Spleen (tissue), 11 donors: ENCODE measurements around the gene BNIP3. TPM values are rescaled to one million over a fixed set of nuclear protein-coding genes. Genes with fewer than 3 reads are reported as not detected.
"Not testable (repeated sequence)": the region's sequence is repeated elsewhere in the genome, so short reads cannot be mapped to it uniquely, and the experiment has no call there.

Source experiments
- DNase-seq: peaks from one replicate; pipeline ENCODE4 v3.0.0-alpha.2; 2020
- H3K27ac ChIP-seq, 8 donors: fragments of 200-600 bp; sonication (generic) in 7 of 8; 1 replicate in 4 of 8; 2 replicates in 4 of 8; pipeline versions ENCODE4 v1.5.0 to v1.8.0; 2016 to 2021; ENCODE audit warnings: inconsistent platforms in 4 of 8, mild to moderate bottlenecking in 4 of 8, moderate library complexity in 1 of 8
- H3K27me3 ChIP-seq, 7 donors: fragments of 200-600 bp; sonication (generic) in 6 of 7; replicated peaks in 1 of 7; 1 replicate in 4 of 7; 2 replicates in 3 of 7; pipeline versions ENCODE4 v1.5.0 to v1.8.0; 2016 to 2021; ENCODE audit warnings: inconsistent platforms in 3 of 7, mild to moderate bottlenecking in 1 of 7
- H3K36me3 ChIP-seq, 6 donors: fragments of 200-600 bp; sonication (generic) in 5 of 6; 1 replicate in 4 of 6; 2 replicates in 2 of 6; pipeline versions ENCODE4 v1.5.0 to v1.8.0; 2016 to 2021; ENCODE audit warnings: inconsistent platforms in 2 of 6
- H3K4me1 ChIP-seq, 6 donors: fragments of 200-600 bp; sonication (generic) in 5 of 6; 1 replicate in 3 of 6; 2 replicates in 3 of 6; pipeline versions ENCODE4 v1.5.0 to v1.8.0; 2016 to 2021; ENCODE audit warnings: inconsistent platforms in 3 of 6
- H3K4me3 ChIP-seq, 8 donors: fragments of 200-600 bp; sonication (generic) in 7 of 8; 1 replicate in 4 of 8; 2 replicates in 4 of 8; pipeline versions ENCODE4 v1.5.0 to v1.8.0; 2016 to 2021; ENCODE audit warnings: inconsistent platforms in 4 of 8, mild to moderate bottlenecking in 4 of 8, moderate library complexity in 2 of 8
- H3K9me3 ChIP-seq, 8 donors: fragments of 200-600 bp; sonication (generic) in 7 of 8; 1 replicate in 4 of 8; 2 replicates in 4 of 8; pipeline versions ENCODE4 v1.5.0 to v1.8.0; 2016 to 2021; ENCODE audit warnings: inconsistent platforms in 4 of 8
- POLR2A ChIP-seq, 3 donors: fragments of 450-650 bp; IDR thresholded peaks; one replicate each; pipeline ENCODE4 v1.5.1; 2017; ENCODE audit warnings: antibody characterized with exemption in 3 of 3, mild to moderate bottlenecking in 1 of 3
- POLR2AphosphoS5 ChIP-seq, 3 donors: sonication (generic); formaldehyde crosslinking; IDR thresholded peaks; one replicate each; pipeline ENCODE4 v1.5.1; 2017; ENCODE audit warnings: antibody characterized with exemption in 3 of 3
- WGBS, 5 donors: extraction: QIAGEN DNeasy Blood & Tissue Kit in 3 of 5; methylation state at CpG; one replicate each; pipeline versions ENCODE4 v1.1.5 to v1.1.7; 2013 to 2018; 5-methylcytosine and 5-hydroxymethylcytosine counted together
- intact Hi-C: fragments of 100-400 bp; cut with DNase I; formaldehyde crosslinking; loops from one replicate; pipeline ENCODE4 v1.15.0; 2023; ENCODE audit warnings: low total_unique reads
- polyA plus RNA-seq, 3 donors: library from polyadenylated mRNA; stranded (reverse); fragments of 200-250 nt; gene quantifications; one replicate each; pipeline ENCODE4 v1.2.1, GENCODE V29; 2013
- total RNA-seq, 7 donors: library from RNA; depleted of rRNA in 3 of 7; stranded (reverse); fragments of >200 nt in 3 of 7; fragmentation: NEBNext Ultra II Directional in 4 of 7; extraction: Animal tissue kit (Norgen Biotek cat#: 25700) in 4 of 7; gene quantifications; one replicate each; pipeline versions ENCODE4 v1.1.0 to v1.2.1, GENCODE V29; 2016 to 2021
- TF ChIP-seq, protein P1 (sequence below), 11 experiments: fragments of 200-600 bp in 7 of 11; fragments of 450-650 bp in 4 of 11; sonication (generic) in 4 of 11; IDR thresholded peaks in 8 of 11; conservative IDR thresholded peaks in 3 of 11; 1 replicate in 7 of 11; 2 replicates in 4 of 11; pipeline versions ENCODE4 v1.4.0 to v1.8.0; 2016 to 2021; ENCODE audit warnings: antibody characterized with exemption in 11 of 11, inconsistent platforms in 4 of 11, mild to moderate bottlenecking in 1 of 11
- donor health status: healthy with polysubstance abuse.
- donor health status: DM: no; HTN: no; CAD: no; lungs with moderate emphysema.
- donor health status: DM: no; HTN: no; CAD: no.
- donor health status: Bipolar disorder and iron deficiency.
- donor health status: healthy.
- donor health status: DM: no; HTN: no; CAD: no.
- donor health status: DM: yes; HTN: yes; CAD: no.

The BNIP3 gene
- total and polyA plus RNA-seq, 10 donors = 4.2 to 42.6 (median 16.6) TPM

DNA sequence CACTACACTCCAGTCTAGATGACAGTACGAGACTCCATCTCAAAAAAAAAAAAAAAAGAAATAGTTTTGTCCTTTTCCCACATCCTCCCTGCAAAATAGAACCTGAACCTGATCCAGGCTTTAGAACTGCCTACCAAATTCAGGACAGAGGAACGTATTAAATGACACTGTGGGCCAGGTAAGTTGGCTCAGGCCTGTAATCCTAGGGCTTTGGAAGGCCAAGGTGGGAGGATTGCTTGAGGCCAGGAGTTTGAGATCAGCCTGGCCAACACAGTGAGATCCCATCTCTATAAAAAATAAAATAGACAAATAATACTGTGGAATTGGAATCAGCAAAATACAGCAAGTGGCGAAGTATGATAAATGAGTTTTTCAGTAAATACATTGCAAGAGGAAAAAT, 10.0 kb upstream of the BNIP3 start:
- WGBS, 5 donors = 82 to 92% (median 85%) methylated on average over 3 of the region's 3 CpGs
- no peaks in the 10 kb centered on the region for H3K27me3 ChIP-seq
- no peak overlapping the region for H3K27ac ChIP-seq
- H3K4me3 ChIP-seq = no peak overlapping the region
- no peaks in the 10 kb centered on the region for H3K36me3 ChIP-seq
- TF ChIP-seq, protein P1, sequence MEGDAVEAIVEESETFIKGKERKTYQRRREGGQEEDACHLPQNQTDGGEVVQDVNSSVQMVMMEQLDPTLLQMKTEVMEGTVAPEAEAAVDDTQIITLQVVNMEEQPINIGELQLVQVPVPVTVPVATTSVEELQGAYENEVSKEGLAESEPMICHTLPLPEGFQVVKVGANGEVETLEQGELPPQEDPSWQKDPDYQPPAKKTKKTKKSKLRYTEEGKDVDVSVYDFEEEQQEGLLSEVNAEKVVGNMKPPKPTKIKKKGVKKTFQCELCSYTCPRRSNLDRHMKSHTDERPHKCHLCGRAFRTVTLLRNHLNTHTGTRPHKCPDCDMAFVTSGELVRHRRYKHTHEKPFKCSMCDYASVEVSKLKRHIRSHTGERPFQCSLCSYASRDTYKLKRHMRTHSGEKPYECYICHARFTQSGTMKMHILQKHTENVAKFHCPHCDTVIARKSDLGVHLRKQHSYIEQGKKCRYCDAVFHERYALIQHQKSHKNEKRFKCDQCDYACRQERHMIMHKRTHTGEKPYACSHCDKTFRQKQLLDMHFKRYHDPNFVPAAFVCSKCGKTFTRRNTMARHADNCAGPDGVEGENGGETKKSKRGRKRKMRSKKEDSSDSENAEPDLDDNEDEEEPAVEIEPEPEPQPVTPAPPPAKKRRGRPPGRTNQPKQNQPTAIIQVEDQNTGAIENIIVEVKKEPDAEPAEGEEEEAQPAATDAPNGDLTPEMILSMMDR (IDR thresholded peaks at IDR 0.05 in 8 of 11, conservative IDR thresholded peaks at IDR 0.05 in 3 of 11) = no peak
- TF ChIP-seq POLR2AphosphoS5 (IDR thresholded peaks at IDR 0.05) (no peak), POLR2A (IDR thresholded peaks at IDR 0.05) (no peak)
- no peaks in the 10 kb centered on the region for H3K9me3 ChIP-seq
- intact Hi-C loops = no loop called here
- DNase-seq = no peak
- H3K4me1 ChIP-seq = peaks cover 0 to 6% (median 5%) of the 10 kb centered on the region in 6 donors

DNA sequence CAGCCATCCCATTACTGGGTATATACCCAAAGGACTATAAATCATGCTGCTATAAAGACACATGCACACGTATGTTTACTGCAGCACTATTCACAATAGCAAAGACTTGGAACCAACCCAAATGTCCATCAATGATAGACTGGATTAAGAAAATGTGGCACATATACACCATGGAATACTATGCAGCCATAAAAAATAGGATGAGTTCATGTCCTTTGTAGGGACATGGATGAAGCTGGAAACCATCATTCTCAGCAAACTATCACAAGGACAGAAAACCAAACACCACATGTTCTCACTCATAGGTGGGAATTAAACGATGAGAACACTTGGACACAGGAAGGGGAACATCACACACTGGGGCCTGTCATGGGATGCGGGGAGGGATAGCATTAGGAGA, 6.1 kb upstream of the BNIP3 start:
- H3K4me3 ChIP-seq, DNase-seq, H3K9me3 ChIP-seq, H3K27me3 ChIP-seq, H3K4me1 ChIP-seq, H3K36me3 ChIP-seq, H3K27ac ChIP-seq, intact Hi-C loops: not testable (repeated sequence)
- WGBS, 5 donors = 94 to 100% (median 99%) methylated on average over 2 to 3 of the region's 3 CpGs

DNA sequence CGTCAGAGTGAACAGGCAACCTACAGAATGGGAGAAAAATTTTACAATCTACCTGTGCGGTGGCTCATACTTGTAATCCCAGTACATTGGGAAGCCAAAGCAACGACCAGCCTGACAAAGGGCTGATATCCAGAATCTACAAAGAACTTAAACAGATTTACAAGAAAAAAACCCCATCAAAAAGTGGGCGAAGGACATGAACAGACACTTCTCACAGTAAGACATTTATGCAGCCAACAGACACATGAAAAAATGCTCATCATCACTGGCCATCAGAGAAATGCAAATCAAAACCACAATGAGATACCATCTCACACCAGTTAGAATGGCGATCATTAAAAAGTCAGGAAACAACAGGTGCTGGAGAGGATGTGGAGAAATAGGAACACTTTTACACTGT, 5.6 kb upstream of the BNIP3 start:
- H3K27ac ChIP-seq, H3K4me1 ChIP-seq, H3K27me3 ChIP-seq, intact Hi-C loops, H3K36me3 ChIP-seq, H3K9me3 ChIP-seq, DNase-seq, H3K4me3 ChIP-seq: not testable (repeated sequence)
- WGBS, 5 donors = 89 to 94% (median 92%) methylated on average over 4 to 5 of the region's 5 CpGs

DNA sequence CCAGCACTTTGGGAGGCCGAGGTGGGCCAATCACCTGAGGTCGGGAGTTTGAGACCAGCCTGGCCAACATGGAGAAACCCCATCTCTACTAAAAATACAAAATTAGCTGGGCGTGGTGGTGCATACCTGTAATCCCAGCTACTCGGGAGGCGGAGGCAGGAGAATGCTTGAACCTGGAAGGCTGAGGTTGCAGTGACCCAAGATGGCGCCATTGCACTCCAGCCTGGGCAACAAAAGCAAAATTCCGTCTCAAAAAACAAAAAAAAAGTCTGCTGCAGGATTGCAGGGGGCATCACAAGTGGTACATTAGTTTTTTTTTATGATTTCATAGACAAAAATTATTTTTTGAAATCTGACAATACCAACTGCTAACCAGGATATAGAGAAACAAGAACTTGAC, 5.1 kb upstream of the BNIP3 start:
- intact Hi-C loops, H3K9me3 ChIP-seq, H3K4me3 ChIP-seq, DNase-seq, H3K4me1 ChIP-seq, H3K36me3 ChIP-seq, H3K27ac ChIP-seq: not testable (repeated sequence)
- WGBS, 5 donors = 94 to 100% (median 95%) methylated on average over 7 of the region's 7 CpGs
- H3K27me3 ChIP-seq = peaks cover 0 to 12% (median 0%) of the 10 kb centered on the region in 7 donors

DNA sequence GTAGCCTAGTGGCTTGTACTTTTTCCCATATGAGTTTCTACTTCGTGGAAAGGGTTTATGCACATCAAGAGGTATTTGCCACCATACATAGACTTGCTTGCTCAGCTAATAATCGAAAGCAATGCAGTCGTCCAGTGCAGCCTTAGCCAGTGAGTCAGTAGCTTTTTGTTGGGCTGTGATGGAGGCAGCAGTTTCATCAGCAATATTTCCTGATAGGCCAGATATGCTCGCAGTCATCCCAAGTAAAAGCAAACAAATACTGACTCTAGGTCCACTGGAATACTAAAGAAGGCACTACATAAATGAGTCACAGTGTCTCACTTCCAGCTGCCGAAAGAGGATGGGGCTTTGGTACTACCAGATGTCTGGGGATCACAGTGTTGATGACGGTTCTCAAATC, 2.1 kb upstream of the BNIP3 start:
- TF ChIP-seq, protein P1 (IDR thresholded peaks at IDR 0.05 in 8 of 11, conservative IDR thresholded peaks at IDR 0.05 in 3 of 11) = no peak
- TF ChIP-seq POLR2AphosphoS5 (IDR thresholded peaks at IDR 0.05) (no peak), POLR2A (IDR thresholded peaks at IDR 0.05) (no peak)
- peaks cover 0 to 28% (median 0%) of the 10 kb centered on the region in 7 donors for H3K27me3 ChIP-seq
- H3K9me3 ChIP-seq = no peaks in the 10 kb centered on the region
- WGBS, 5 donors = 85 to 90% (median 89%) methylated on average over 6 of the region's 6 CpGs
- no peak overlapping the region for H3K4me3 ChIP-seq
- peaks cover 0 to 36% (median 31%) of the 10 kb centered on the region in 6 donors for H3K4me1 ChIP-seq
- no peaks in the 10 kb centered on the region for H3K36me3 ChIP-seq
- peak; percentile 10 for DNase-seq
- H3K27ac ChIP-seq = no peak overlapping the region
- intact Hi-C loops = no loop called here

DNA sequence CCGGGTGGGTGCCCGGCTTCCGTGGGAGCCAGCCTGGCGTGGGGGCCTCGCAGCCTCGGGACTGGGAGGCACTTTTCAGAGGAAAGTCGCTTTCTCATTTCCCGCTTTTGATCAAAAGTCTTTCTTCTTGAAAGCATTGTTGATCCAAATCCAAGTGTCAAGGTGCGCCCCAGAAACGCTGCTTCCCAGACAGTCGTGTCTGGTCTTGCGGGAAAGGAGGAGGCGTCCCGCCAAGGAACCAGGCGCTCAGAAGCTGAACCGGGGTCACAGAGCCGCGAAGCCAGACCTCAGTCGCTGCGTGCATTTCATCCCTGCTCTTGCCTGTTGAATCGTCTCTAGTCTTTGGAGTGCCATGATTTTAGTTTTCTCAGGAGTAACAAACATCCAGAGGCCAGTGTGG, 1.1 kb upstream of the BNIP3 start:
- WGBS, 5 donors = 64 to 77% (median 64%) methylated on average over 17 to 21 of the region's 21 CpGs
- Histone ChIP-seq H3K36me3 (no peaks in the 10 kb centered on the region), H3K4me3 (peak overlapping the region; percentile 53 to 94 (median 76)), H3K27me3 (peaks cover 0 to 28% (median 0%) of the 10 kb centered on the region in 7 donors), H3K4me1 (peaks cover 0 to 38% (median 31%) of the 10 kb centered on the region in 6 donors), H3K9me3 (no peaks in the 10 kb centered on the region), H3K27ac (peak overlapping the region in 1 of 8 donors; percentile 70)
- intact Hi-C loops = no loop called here
- TF ChIP-seq POLR2AphosphoS5 (IDR thresholded peaks at IDR 0.05) (no peak), POLR2A (IDR thresholded peaks at IDR 0.05) (no peak)
- TF ChIP-seq, protein P1 (IDR thresholded peaks at IDR 0.05 in 8 of 11, conservative IDR thresholded peaks at IDR 0.05 in 3 of 11) = no peak
- DNase-seq = peak; percentile 78
